Astrocyte (in vitro differentiated cells and primary cell): ENCODE measurements around the gene EXOC3L2. TPM values are rescaled to one million over a fixed set of nuclear protein-coding genes. Genes with fewer than 3 reads are reported as not detected.

Source experiments
- DNase-seq: peaks from one replicate; pipeline ENCODE4 v3.0.0-alpha.2; 2010; ENCODE audit warnings: low read depth
- FAIRE-seq: peaks from 2 replicates; lab custom pipeline; 2011; peaks lifted over from hg19 to GRCh38; lab: Jason Lieb, UNC
- H2AFZ ChIP-seq: 2 replicates; pipeline ENCODE4 v1.6.0; 2012; ENCODE audit warnings: low read depth, low read length, inconsistent platforms
- H3K27ac ChIP-seq: 2 replicates; pipeline ENCODE4 v1.5.1; 2011; ENCODE audit warnings: low read depth, low read length, inconsistent platforms
- H3K27me3 ChIP-seq: 2 replicates; pipeline ENCODE4 v1.6.0; 2011; ENCODE audit warnings: low read length, inconsistent platforms; ENCODE audit not compliant: insufficient read depth
- H3K36me3 ChIP-seq: 2 replicates; pipeline ENCODE4 v1.5.1; 2011; ENCODE audit warnings: low read length, inconsistent platforms; ENCODE audit not compliant: insufficient read depth
- H3K4me1 ChIP-seq: 2 replicates; pipeline ENCODE4 v1.5.1; 2011; ENCODE audit warnings: low read length, inconsistent platforms; ENCODE audit not compliant: insufficient read depth
- H3K4me2 ChIP-seq: 2 replicates; pipeline ENCODE4 v1.6.0; 2012; ENCODE audit warnings: low read length, inconsistent platforms
- H3K4me3 ChIP-seq: 2 replicates; pipeline ENCODE4 v1.5.1; 2011; ENCODE audit warnings: low read depth, mild to moderate bottlenecking, low read length, inconsistent platforms; ENCODE audit not compliant: insufficient read depth
- H3K79me2 ChIP-seq: 2 replicates; pipeline ENCODE4 v1.6.0; 2012; ENCODE audit warnings: mild to moderate bottlenecking, low read length, inconsistent platforms; ENCODE audit not compliant: insufficient read depth
- H3K9ac ChIP-seq: 2 replicates; pipeline ENCODE4 v1.6.0; 2012; ENCODE audit warnings: mild to moderate bottlenecking, low read length, inconsistent platforms
- H3K9me3 ChIP-seq: 2 replicates; pipeline ENCODE4 v1.5.1; 2012; ENCODE audit warnings: low read depth, mild to moderate bottlenecking, low read length, inconsistent platforms; ENCODE audit not compliant: insufficient read depth
- H4K20me1 ChIP-seq: 2 replicates; pipeline ENCODE4 v1.6.0; 2012; ENCODE audit warnings: low read length, inconsistent platforms; ENCODE audit not compliant: insufficient read depth
- H3K27ac Mint-ChIP-seq: one replicate; pipeline ENCODE4 v1.8.0; 2021; ENCODE audit warnings: mild to moderate bottlenecking, mixed read lengths; ENCODE audit not compliant: unreplicated experiment
- H3K27me3 Mint-ChIP-seq: one replicate; pipeline ENCODE4 v1.8.0; 2021; ENCODE audit warnings: low read depth, mixed read lengths; ENCODE audit not compliant: unreplicated experiment
- H3K36me3 Mint-ChIP-seq: one replicate; pipeline ENCODE4 v1.8.0; 2021; ENCODE audit warnings: low read depth, mixed read lengths; ENCODE audit not compliant: unreplicated experiment
- H3K4me1 Mint-ChIP-seq: one replicate; pipeline ENCODE4 v1.8.0; 2021; ENCODE audit warnings: low read depth, mixed read lengths; ENCODE audit not compliant: unreplicated experiment
- H3K4me3 Mint-ChIP-seq: one replicate; pipeline ENCODE4 v1.8.0; 2021; ENCODE audit warnings: mild to moderate bottlenecking, moderate library complexity, mixed read lengths; ENCODE audit not compliant: unreplicated experiment
- H3K9me3 Mint-ChIP-seq: one replicate; pipeline ENCODE4 v1.8.0; 2021; ENCODE audit warnings: mild to moderate bottlenecking, mixed read lengths; ENCODE audit not compliant: unreplicated experiment
- EZH2 ChIP-seq: IDR thresholded peaks from 2 replicates; pipeline ENCODE4 v1.6.1; 2012; ENCODE audit warnings: mild to moderate bottlenecking, low read length, inconsistent platforms; ENCODE audit not compliant: insufficient read depth
- total RNA-seq: library from RNA; stranded (reverse); gene quantifications from 2 replicates; pipeline ENCODE4 v1.2.1, GENCODE V29; 2021
- TF ChIP-seq, protein P1 (sequence below): IDR thresholded peaks from 2 replicates; pipeline ENCODE4 v1.5.1; 2011; ENCODE audit warnings: low read depth, mild to moderate bottlenecking, inconsistent platforms, low read length, moderate library complexity; ENCODE audit not compliant: insufficient read depth

Gene EXOC3L2
- total RNA-seq, 1 donor from 2014 or later, result 0.61 TPM

DNA sequence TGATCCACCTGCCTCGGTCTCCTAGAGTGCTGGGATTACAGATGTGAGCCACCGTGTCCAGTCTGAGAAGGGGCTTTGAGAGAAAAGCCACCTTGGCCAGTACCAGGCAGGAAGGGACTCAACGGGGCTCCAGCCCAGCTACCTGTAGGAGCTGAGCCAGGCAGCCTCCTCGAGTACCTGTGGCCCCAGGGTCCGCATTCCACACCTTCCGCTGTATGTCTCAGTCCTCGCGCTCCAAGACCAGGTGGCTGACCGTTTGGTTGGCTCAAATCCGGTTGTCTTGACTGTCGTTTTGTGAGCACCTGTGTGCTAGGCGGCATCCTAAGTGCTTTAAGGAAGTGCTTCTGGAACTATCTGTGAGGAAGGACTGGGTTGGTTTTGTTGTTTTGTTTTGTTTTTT, 22.1 kb upstream of the EXOC3L2 start:
- no peak for FAIRE-seq

DNA sequence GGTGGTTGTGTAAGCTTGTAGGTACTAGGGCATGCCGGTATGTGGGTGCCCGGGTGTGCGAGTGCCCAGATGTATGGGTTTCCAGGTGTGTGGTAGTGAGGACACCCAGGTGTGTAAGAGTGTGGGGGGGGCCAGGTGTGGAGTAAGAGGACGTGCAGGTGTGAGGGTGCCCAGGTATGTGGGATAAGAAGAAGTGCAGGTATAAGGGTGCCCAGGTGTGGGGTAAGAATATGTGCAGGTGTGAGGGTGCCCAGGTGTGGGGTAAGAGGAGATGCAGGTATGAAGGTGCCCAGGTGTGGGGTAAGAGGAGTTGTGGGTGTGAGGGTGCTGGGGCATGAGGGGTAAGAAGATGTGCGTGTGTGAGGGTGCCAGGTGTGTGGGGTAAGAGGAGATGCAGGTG, 20.2 kb upstream of the EXOC3L2 start:
- no peak overlapping the region for H3K4me3 ChIP-seq
- H3K4me3 Mint-ChIP-seq, result no peak overlapping the region
- TF ChIP-seq, protein P1, sequence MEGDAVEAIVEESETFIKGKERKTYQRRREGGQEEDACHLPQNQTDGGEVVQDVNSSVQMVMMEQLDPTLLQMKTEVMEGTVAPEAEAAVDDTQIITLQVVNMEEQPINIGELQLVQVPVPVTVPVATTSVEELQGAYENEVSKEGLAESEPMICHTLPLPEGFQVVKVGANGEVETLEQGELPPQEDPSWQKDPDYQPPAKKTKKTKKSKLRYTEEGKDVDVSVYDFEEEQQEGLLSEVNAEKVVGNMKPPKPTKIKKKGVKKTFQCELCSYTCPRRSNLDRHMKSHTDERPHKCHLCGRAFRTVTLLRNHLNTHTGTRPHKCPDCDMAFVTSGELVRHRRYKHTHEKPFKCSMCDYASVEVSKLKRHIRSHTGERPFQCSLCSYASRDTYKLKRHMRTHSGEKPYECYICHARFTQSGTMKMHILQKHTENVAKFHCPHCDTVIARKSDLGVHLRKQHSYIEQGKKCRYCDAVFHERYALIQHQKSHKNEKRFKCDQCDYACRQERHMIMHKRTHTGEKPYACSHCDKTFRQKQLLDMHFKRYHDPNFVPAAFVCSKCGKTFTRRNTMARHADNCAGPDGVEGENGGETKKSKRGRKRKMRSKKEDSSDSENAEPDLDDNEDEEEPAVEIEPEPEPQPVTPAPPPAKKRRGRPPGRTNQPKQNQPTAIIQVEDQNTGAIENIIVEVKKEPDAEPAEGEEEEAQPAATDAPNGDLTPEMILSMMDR, result no peak
- no peak for TF ChIP-seq EZH2
- H4K20me1 ChIP-seq, result peaks cover 14% of the 10 kb centered on the region
- H3K4me1 Mint-ChIP-seq, result peaks cover 3% of the 10 kb centered on the region
- peaks cover 23% of the 10 kb centered on the region for H3K36me3 Mint-ChIP-seq
- H3K27ac ChIP-seq, result no peak overlapping the region
- H3K27me3 ChIP-seq, result no peaks in the 10 kb centered on the region
- H3K9ac ChIP-seq, result no peak overlapping the region
- H3K27ac Mint-ChIP-seq, result no peak overlapping the region
- H3K27me3 Mint-ChIP-seq, result no peaks in the 10 kb centered on the region
- H3K9me3 ChIP-seq, result no peaks in the 10 kb centered on the region
- FAIRE-seq (no peak), DNase-seq (no peak)
- H2AFZ ChIP-seq, result no peak overlapping the region
- H3K4me1 ChIP-seq, result no peaks in the 10 kb centered on the region
- no peaks in the 10 kb centered on the region for H3K79me2 ChIP-seq
- H3K9me3 Mint-ChIP-seq, result no peaks in the 10 kb centered on the region
- peaks cover 7% of the 10 kb centered on the region for H3K36me3 ChIP-seq
- H3K4me2 ChIP-seq, result no peak overlapping the region

More for the DNA sequence above, 22.1 kb upstream of the EXOC3L2 start:
- Histone ChIP-seq H3K79me2 (no peaks in the 10 kb centered on the region), H3K27me3 (no peaks in the 10 kb centered on the region), H3K9me3 (no peaks in the 10 kb centered on the region), H3K4me1 (no peaks in the 10 kb centered on the region), H3K36me3 (peaks cover 13% of the 10 kb centered on the region), H2AFZ (no peak overlapping the region), H3K4me3 (no peak overlapping the region), H3K4me2 (no peak overlapping the region), H3K9ac (no peak overlapping the region), H3K27ac (no peak overlapping the region), H4K20me1 (peaks cover 10% of the 10 kb centered on the region)
- Mint-ChIP-seq H3K27me3 (no peaks in the 10 kb centered on the region), H3K9me3 (no peaks in the 10 kb centered on the region), H3K36me3 (peaks cover 22% of the 10 kb centered on the region), H3K4me3 (no peak overlapping the region), H3K27ac (no peak overlapping the region), H3K4me1 (peaks cover 3% of the 10 kb centered on the region)
- no peak for TF ChIP-seq EZH2
- TF ChIP-seq, protein P1, result no peak
- DNase-seq, result no peak

DNA sequence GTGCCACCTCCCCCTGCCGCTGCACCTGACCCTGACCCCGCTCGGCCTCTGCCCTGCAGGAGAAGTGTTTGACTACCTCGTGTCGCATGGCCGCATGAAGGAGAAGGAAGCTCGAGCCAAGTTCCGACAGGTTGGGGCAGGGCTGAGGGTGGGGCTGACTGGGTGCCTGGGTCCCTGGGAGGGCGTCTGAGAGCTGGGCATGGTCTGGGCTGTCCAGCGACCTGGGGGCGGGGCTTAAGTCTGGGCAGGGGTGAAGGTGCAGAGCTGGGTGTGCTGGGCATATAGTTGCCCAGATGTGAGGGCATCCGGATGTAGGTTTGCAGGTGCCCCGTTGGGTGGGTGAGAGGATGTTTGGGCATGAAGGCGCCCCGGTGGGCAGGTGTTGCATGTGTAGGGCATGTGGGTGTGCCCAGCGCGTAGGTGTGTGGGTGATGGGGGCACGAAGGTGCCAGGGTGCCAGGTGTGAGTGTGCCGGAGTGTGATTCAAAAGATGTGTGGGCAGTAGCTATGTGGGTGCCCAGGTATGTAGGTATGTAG, 19.6 kb upstream of the EXOC3L2 start:
- TF ChIP-seq EZH2, result no peak
- TF ChIP-seq, protein P1, result no peak
- no peaks in the 10 kb centered on the region for H3K9me3 Mint-ChIP-seq
- H2AFZ ChIP-seq, result no peak overlapping the region
- no peak overlapping the region for H3K4me3 ChIP-seq
- H3K27me3 Mint-ChIP-seq, result no peaks in the 10 kb centered on the region
- H3K4me2 ChIP-seq, result no peak overlapping the region
- H3K9me3 ChIP-seq, result no peaks in the 10 kb centered on the region
- no peak overlapping the region for H3K9ac ChIP-seq
- no peak overlapping the region for H3K27ac Mint-ChIP-seq
- no peak for FAIRE-seq
- H3K27ac ChIP-seq, result no peak overlapping the region
- H3K79me2 ChIP-seq, result no peaks in the 10 kb centered on the region
- H3K36me3 ChIP-seq, result peaks cover 7% of the 10 kb centered on the region
- no peaks in the 10 kb centered on the region for H3K4me1 ChIP-seq
- H3K4me3 Mint-ChIP-seq, result peak overlapping the region; percentile 54
- H3K36me3 Mint-ChIP-seq, result peaks cover 20% of the 10 kb centered on the region
- H4K20me1 ChIP-seq, result peaks cover 14% of the 10 kb centered on the region
- H3K27me3 ChIP-seq, result no peaks in the 10 kb centered on the region
- DNase-seq, result no peak
- peaks cover 3% of the 10 kb centered on the region for H3K4me1 Mint-ChIP-seq
